Measurements from ENCODE around the gene SUSD6.

SUSD6 gene

GRCh38 chr14:69606258-69607184 lies 4.9 kb upstream of the SUSD6 start:
- no peaks in the 10 kb centered on the region for H3K79me2 ChIP-seq (ENCODE audit: control insufficient read depth, insufficient read depth, low read length)
- H3K56ac ChIP-seq (ENCODE audit: low read length), result no peak overlapping the region
- DNase-seq, result peak; percentile 41
- H3K4me1 ChIP-seq (ENCODE audit: control insufficient read depth, low read depth, low read length), result peaks cover 2% of the 10 kb centered on the region
- no peak overlapping the region for H4K8ac ChIP-seq (ENCODE audit: low read depth, low read length)
- no peaks in the 10 kb centered on the region for H3K36me3 ChIP-seq (ENCODE audit: control insufficient read depth, insufficient read depth, low read length)
- H2AK5ac ChIP-seq (ENCODE audit: low read length), result no peak overlapping the region
- WGBS (ENCODE audit: extremely low coverage, insufficient coverage, low lambda C conversion rate), result no CpG with 5 or more reads among the region's 5 CpGs
- no peak overlapping the region for H3K9ac ChIP-seq (ENCODE audit: low read length)
- no peak overlapping the region for H3K4ac ChIP-seq (ENCODE audit: low read depth, low read length)
- H2BK15ac ChIP-seq (replicated peaks; ENCODE audit: low read depth), result no peak overlapping the region
- no peaks in the 10 kb centered on the region for H3K79me1 ChIP-seq (ENCODE audit: low read length)
- no peak overlapping the region for H3K18ac ChIP-seq (ENCODE audit: low read length)
- no peak overlapping the region for H3K4me2 ChIP-seq (ENCODE audit: low read length)
- no peak overlapping the region for H3K23ac ChIP-seq (ENCODE audit: low read length)
- H2BK5ac ChIP-seq (ENCODE audit: low read length), result no peak overlapping the region
- H4K5ac ChIP-seq (ENCODE audit: low read length), result no peak overlapping the region
- H3K27ac ChIP-seq (ENCODE audit: low read depth, low read length), result no peak overlapping the region
- no peaks in the 10 kb centered on the region for H3K27me3 ChIP-seq (ENCODE audit: insufficient read depth, low read length, poor library complexity)
- no peak overlapping the region for H3K4me3 ChIP-seq (ENCODE audit: low read length)
- H2BK120ac ChIP-seq (ENCODE audit: low read depth, low read length), result no peak overlapping the region

- Histone ChIP-seq H3K79me1 (ENCODE audit: low read length) (no peaks in the 10 kb centered on the region), H3K4me1 (ENCODE audit: control insufficient read depth, low read depth, low read length) (peaks cover 2% of the 10 kb centered on the region), H2BK15ac (replicated peaks; ENCODE audit: low read depth) (no peak overlapping the region), H3K4me3 (ENCODE audit: low read length) (no peak overlapping the region), H3K27ac (ENCODE audit: low read depth, low read length) (no peak overlapping the region), H3K9ac (ENCODE audit: low read length) (peak overlapping the region; percentile 57), H2BK5ac (ENCODE audit: low read length) (no peak overlapping the region), H3K23ac (ENCODE audit: low read length) (no peak overlapping the region), H3K4ac (ENCODE audit: low read depth, low read length) (no peak overlapping the region), H3K36me3 (ENCODE audit: control insufficient read depth, insufficient read depth, low read length) (no peaks in the 10 kb centered on the region), H4K8ac (ENCODE audit: low read depth, low read length) (no peak overlapping the region), H3K18ac (ENCODE audit: low read length) (no peak overlapping the region), H3K56ac (ENCODE audit: low read length) (peak overlapping the region; percentile 65), H3K4me2 (ENCODE audit: low read length) (peak overlapping the region; percentile 39), H2BK120ac (ENCODE audit: low read depth, low read length) (no peak overlapping the region), H3K27me3 (ENCODE audit: insufficient read depth, low read length, poor library complexity) (no peaks in the 10 kb centered on the region), H4K5ac (ENCODE audit: low read length) (no peak overlapping the region), H3K79me2 (ENCODE audit: control insufficient read depth, insufficient read depth, low read length) (no peaks in the 10 kb centered on the region), H2AK5ac (ENCODE audit: low read length) (no peak overlapping the region)
- WGBS (ENCODE audit: extremely low coverage, insufficient coverage, low lambda C conversion rate), result no CpG with 5 or more reads among the region's 8 CpGs
- no peak for DNase-seq
Measured at GRCh38 chr14:69610020-69610873, 1.1 kb upstream of the SUSD6 start.

- Histone ChIP-seq H2BK15ac (replicated peaks; ENCODE audit: low read depth) (no peak overlapping the region), H3K4ac (ENCODE audit: low read depth, low read length) (no peak overlapping the region), H3K79me2 (ENCODE audit: control insufficient read depth, insufficient read depth, low read length) (no peaks in the 10 kb centered on the region), H3K4me2 (ENCODE audit: low read length) (peak overlapping the region; percentile 39), H3K36me3 (ENCODE audit: control insufficient read depth, insufficient read depth, low read length) (no peaks in the 10 kb centered on the region), H3K9ac (ENCODE audit: low read length) (peak overlapping the region; percentile 57), H2AK5ac (ENCODE audit: low read length) (no peak overlapping the region), H3K4me3 (ENCODE audit: low read length) (peak overlapping the region; percentile 48), H3K27me3 (ENCODE audit: insufficient read depth, low read length, poor library complexity) (no peaks in the 10 kb centered on the region), H3K27ac (ENCODE audit: low read depth, low read length) (no peak overlapping the region), H4K5ac (ENCODE audit: low read length) (no peak overlapping the region), H2BK120ac (ENCODE audit: low read depth, low read length) (no peak overlapping the region), H2BK5ac (ENCODE audit: low read length) (no peak overlapping the region), H3K4me1 (ENCODE audit: control insufficient read depth, low read depth, low read length) (peaks cover 2% of the 10 kb centered on the region), H3K23ac (ENCODE audit: low read length) (no peak overlapping the region), H3K18ac (ENCODE audit: low read length) (peak overlapping the region; percentile 81), H4K8ac (ENCODE audit: low read depth, low read length) (peak overlapping the region; percentile 91), H3K79me1 (ENCODE audit: low read length) (no peaks in the 10 kb centered on the region), H3K56ac (ENCODE audit: low read length) (peak overlapping the region; percentile 65)
- no peak for DNase-seq
- no CpG with 5 or more reads among the region's 8 CpGs for WGBS (ENCODE audit: extremely low coverage, insufficient coverage, low lambda C conversion rate)
Measured at GRCh38 chr14:69610874-69611171, 573 bp upstream of the SUSD6 start.

- no peaks in the 10 kb centered on the region for H3K79me1 ChIP-seq (ENCODE audit: low read length)
- H2BK15ac ChIP-seq (replicated peaks; ENCODE audit: low read depth), result no peak overlapping the region
- H2BK120ac ChIP-seq (ENCODE audit: low read depth, low read length), result no peak overlapping the region
- H3K79me2 ChIP-seq (ENCODE audit: control insufficient read depth, insufficient read depth, low read length), result no peaks in the 10 kb centered on the region
- no peak overlapping the region for H2BK5ac ChIP-seq (ENCODE audit: low read length)
- H3K18ac ChIP-seq (ENCODE audit: low read length), result peak overlapping the region; percentile 60
- peak; percentile 49 for DNase-seq
- no peaks in the 10 kb centered on the region for H3K27me3 ChIP-seq (ENCODE audit: insufficient read depth, low read length, poor library complexity)
- no peaks in the 10 kb centered on the region for H3K36me3 ChIP-seq (ENCODE audit: control insufficient read depth, insufficient read depth, low read length)
- no peak overlapping the region for H3K27ac ChIP-seq (ENCODE audit: low read depth, low read length)
- H3K4me2 ChIP-seq (ENCODE audit: low read length), result peak overlapping the region; percentile 28
- H2AK5ac ChIP-seq (ENCODE audit: low read length), result no peak overlapping the region
- no peak overlapping the region for H4K8ac ChIP-seq (ENCODE audit: low read depth, low read length)
- no CpG with 5 or more reads among the region's 47 CpGs for WGBS (ENCODE audit: extremely low coverage, insufficient coverage, low lambda C conversion rate)
- peak overlapping the region; percentile 70 for H3K4me3 ChIP-seq (ENCODE audit: low read length)
- peaks cover 2% of the 10 kb centered on the region for H3K4me1 ChIP-seq (ENCODE audit: control insufficient read depth, low read depth, low read length)
- peak overlapping the region; percentile 46 for H3K9ac ChIP-seq (ENCODE audit: low read length)
- H3K4ac ChIP-seq (ENCODE audit: low read depth, low read length), result no peak overlapping the region
- H4K5ac ChIP-seq (ENCODE audit: low read length), result no peak overlapping the region
- H3K56ac ChIP-seq (ENCODE audit: low read length), result peak overlapping the region; percentile 69
- peak overlapping the region; percentile 45 for H3K23ac ChIP-seq (ENCODE audit: low read length)
Measured at GRCh38 chr14:69612014-69612782, 802 bp downstream of the SUSD6 start.

GRCh38 chr14:69612783-69613130 lies 1.4 kb downstream of the SUSD6 start:
- H4K5ac ChIP-seq (ENCODE audit: low read length), result no peak overlapping the region
- peak overlapping the region; percentile 28 for H3K4me2 ChIP-seq (ENCODE audit: low read length)
- H2BK15ac ChIP-seq (replicated peaks; ENCODE audit: low read depth), result no peak overlapping the region
- H3K18ac ChIP-seq (ENCODE audit: low read length), result no peak overlapping the region
- H3K36me3 ChIP-seq (ENCODE audit: control insufficient read depth, insufficient read depth, low read length), result no peaks in the 10 kb centered on the region
- H3K56ac ChIP-seq (ENCODE audit: low read length), result peak overlapping the region; percentile 69
- no peak overlapping the region for H3K4ac ChIP-seq (ENCODE audit: low read depth, low read length)
- H2BK5ac ChIP-seq (ENCODE audit: low read length), result no peak overlapping the region
- no peaks in the 10 kb centered on the region for H3K79me2 ChIP-seq (ENCODE audit: control insufficient read depth, insufficient read depth, low read length)
- no peak overlapping the region for H3K27ac ChIP-seq (ENCODE audit: low read depth, low read length)
- H3K23ac ChIP-seq (ENCODE audit: low read length), result no peak overlapping the region
- peak overlapping the region; percentile 46 for H3K9ac ChIP-seq (ENCODE audit: low read length)
- H3K4me3 ChIP-seq (ENCODE audit: low read length), result no peak overlapping the region
- no peaks in the 10 kb centered on the region for H3K79me1 ChIP-seq (ENCODE audit: low read length)
- no peak overlapping the region for H2AK5ac ChIP-seq (ENCODE audit: low read length)
- peaks cover 2% of the 10 kb centered on the region for H3K4me1 ChIP-seq (ENCODE audit: control insufficient read depth, low read depth, low read length)
- H4K8ac ChIP-seq (ENCODE audit: low read depth, low read length), result no peak overlapping the region
- H2BK120ac ChIP-seq (ENCODE audit: low read depth, low read length), result no peak overlapping the region
- WGBS (ENCODE audit: extremely low coverage, insufficient coverage, low lambda C conversion rate), result no CpG with 5 or more reads among the region's 2 CpGs
- H3K27me3 ChIP-seq (ENCODE audit: insufficient read depth, low read length, poor library complexity), result no peaks in the 10 kb centered on the region
- no peak for DNase-seq

All from mesendoderm (in vitro differentiated cells).